Thymus (tissue), 14 donors: Measurements from ENCODE around the gene WDR41. TPM values are rescaled to one million over a fixed set of nuclear protein-coding genes. Genes with fewer than 3 reads are reported as not detected.
"Not testable (repeated sequence)": the region's sequence is repeated elsewhere in the genome, so short reads cannot be mapped to it uniquely, and the experiment has no call there.

ENCODE experiments used
- DNase-seq, 9 donors: peaks; one replicate each; pipeline ENCODE4 v3.0.0-alpha.2; 2013; ENCODE audit warnings: low spot score in 9 of 9, low read depth in 6 of 9, missing footprints in 1 of 9
- H3K27ac ChIP-seq, 2 donors: one replicate each; pipeline ENCODE4 v1.5.1; 2013; ENCODE audit warnings: control low read depth in 1 of 2, low read depth in 1 of 2, low read length in 1 of 2, mild to moderate bottlenecking in 1 of 2, moderate library complexity in 1 of 2
- H3K27me3 ChIP-seq, 2 donors: one replicate each; pipeline ENCODE4 v1.5.1; 2013; ENCODE audit warnings: low read length in 1 of 2; ENCODE audit not compliant: control insufficient read depth in 2 of 2, insufficient read depth in 1 of 2
- H3K36me3 ChIP-seq, 2 donors: one replicate each; pipeline ENCODE4 v1.5.1; 2013; ENCODE audit warnings: low read length in 1 of 2, mild to moderate bottlenecking in 1 of 2, moderate library complexity in 1 of 2; ENCODE audit not compliant: control insufficient read depth in 2 of 2, insufficient read depth in 2 of 2
- H3K4me1 ChIP-seq, 2 donors: one replicate each; pipeline ENCODE4 v1.5.1; 2013; ENCODE audit warnings: low read length in 2 of 2; ENCODE audit not compliant: control insufficient read depth in 2 of 2, insufficient read depth in 2 of 2
- H3K4me3 ChIP-seq, 2 donors: one replicate each; pipeline ENCODE4 v1.5.1; 2013; ENCODE audit warnings: low read length in 2 of 2, control low read depth in 1 of 2, mild to moderate bottlenecking in 1 of 2
- H3K9me3 ChIP-seq, 2 donors: one replicate each; pipeline ENCODE4 v1.5.1; 2013; ENCODE audit warnings: low read length in 1 of 2, mild to moderate bottlenecking in 1 of 2; ENCODE audit not compliant: control insufficient read depth in 2 of 2, insufficient read depth in 1 of 2
- WGBS: extraction: QIAGEN DNeasy Blood & Tissue Kit; methylation state at CpG from one replicate; pipeline ENCODE4 v1.1.7; 2013; 5-methylcytosine and 5-hydroxymethylcytosine counted together
- long read RNA-seq, 10 donors: transcript quantifications; one replicate each; lab custom pipeline, GENCODE V29; 2026
- polyA plus RNA-seq: library from polyadenylated mRNA; stranded (reverse); fragments of 200-250 nt; gene quantifications from one replicate; pipeline ENCODE4 v1.2.3, GENCODE V29; 2013
- total RNA-seq: library from RNA; stranded (reverse); fragments of 120-200 nt; gene quantifications from one replicate; pipeline ENCODE4 v1.2.4, GENCODE V29; 2013
- donor health status: healthy.

WDR41 gene
- total RNA-seq (33.5 TPM), polyA plus RNA-seq (19.6 TPM)
- long read RNA-seq, donor 1 = 0 reads
- long read RNA-seq, donor 2 = 0 reads
- long read RNA-seq, donor 3, partial matches to known transcripts = 5 of 8 reads
- long read RNA-seq, donor 3, other reads (novel, unspliced or antisense) = 0 of 8 reads
- long read RNA-seq, donor 4, partial matches to known transcripts = 0 of 4 reads
- long read RNA-seq, donor 4, other reads (novel, unspliced or antisense) = 0 of 4 reads
- long read RNA-seq, donor 5, transcript WDR41-201 (13 exons, 3,958 nt) = major isoform, 8 of 10 reads
- long read RNA-seq, donor 5, partial matches to known transcripts = 0 of 10 reads
- long read RNA-seq, donor 5, other reads (novel, unspliced or antisense) = 0 of 10 reads
- long read RNA-seq, donor 6, partial matches to known transcripts = 0 of 6 reads
- long read RNA-seq, donor 6, other reads (novel, unspliced or antisense) = 0 of 6 reads
- long read RNA-seq, donor 7, partial matches to known transcripts = 0 of 2 reads
- long read RNA-seq, donor 7, other reads (novel, unspliced or antisense) = 0 of 2 reads
- long read RNA-seq, donor 8, partial matches to known transcripts = 0 of 3 reads
- long read RNA-seq, donor 8, other reads (novel, unspliced or antisense) = 0 of 3 reads
- long read RNA-seq, donor 9, partial matches to known transcripts = 0 of 3 reads
- long read RNA-seq, donor 9, other reads (novel, unspliced or antisense) = 0 of 3 reads
- long read RNA-seq, donor 10, partial matches to known transcripts = 0 of 4 reads
- long read RNA-seq, donor 10, other reads (novel, unspliced or antisense) = 0 of 4 reads

- H3K9me3 ChIP-seq = no peaks in the 10 kb centered on the region
- peak within 1 kb of the TSS; percentile 73 to 81 for H3K4me3 ChIP-seq
- under 1% methylated on average over 90 of the region's 90 CpGs for WGBS
- peak; percentile 59 to 91 (median 81) for DNase-seq
- H3K27ac ChIP-seq = peak within 1 kb of the TSS; percentile 83 to 90
- H3K4me1 ChIP-seq = peaks cover 0 to 4% of the 10 kb centered on the region in 2 donors
- peaks cover 0 to 7% of the 10 kb centered on the region in 2 donors for H3K27me3 ChIP-seq
- no peaks in the 10 kb centered on the region for H3K36me3 ChIP-seq
Measured at GRCh38 chr5:77491783-77492652, at the start of gene WDR41. TSS of gene WDR41 (minus strand) at chr5:77492316. CDS start at chr5:77492220, 96 bp downstream.

GRCh38 chr5:77531297-77531696, 39.2 kb upstream of the WDR41 start:
- Histone ChIP-seq H3K4me1 (no peaks in the 10 kb centered on the region), H3K36me3 (no peaks in the 10 kb centered on the region), H3K4me3 (no peak overlapping the region), H3K27ac (no peak overlapping the region), H3K9me3 (no peaks in the 10 kb centered on the region), H3K27me3 (no peaks in the 10 kb centered on the region)
- WGBS = 86% methylated on average over 3 of the region's 3 CpGs
- DNase-seq = no peak

GRCh38 chr5:77518304-77518703, 26.2 kb upstream of the WDR41 start:
- DNase-seq = no peak
- H3K9me3 ChIP-seq = no peaks in the 10 kb centered on the region
- H3K27me3 ChIP-seq = no peaks in the 10 kb centered on the region
- H3K27ac ChIP-seq = no peak overlapping the region
- no peak overlapping the region for H3K4me3 ChIP-seq
- no peaks in the 10 kb centered on the region for H3K36me3 ChIP-seq
- no peaks in the 10 kb centered on the region for H3K4me1 ChIP-seq
- WGBS = 94% methylated on average over 2 of the region's 2 CpGs

DNA sequence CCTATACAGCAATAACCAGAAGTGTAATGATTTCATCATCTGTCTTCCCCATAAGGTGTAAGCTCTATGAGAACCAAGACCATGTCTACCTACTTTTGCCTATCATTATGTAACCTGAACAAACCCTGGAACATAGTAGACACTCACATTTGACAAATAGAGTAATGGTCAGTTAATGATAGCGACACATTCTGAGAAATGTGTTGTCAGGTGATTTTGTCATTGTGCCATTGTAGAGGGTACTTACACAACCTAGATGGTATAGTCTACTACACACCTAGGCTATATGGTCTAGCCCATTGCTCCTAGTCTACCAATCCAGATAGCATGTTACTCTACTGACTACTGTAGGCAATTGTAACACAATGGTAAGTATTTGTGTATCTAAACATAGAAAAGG, 22.3 kb upstream of the WDR41 start:
- H3K9me3 ChIP-seq = no peaks in the 10 kb centered on the region
- DNase-seq = no peak
- WGBS = 99% methylated on average over 1 of the region's 1 CpG
- H3K36me3 ChIP-seq = no peaks in the 10 kb centered on the region
- no peak overlapping the region for H3K4me3 ChIP-seq
- H3K27me3 ChIP-seq = no peaks in the 10 kb centered on the region
- H3K4me1 ChIP-seq = no peaks in the 10 kb centered on the region
- H3K27ac ChIP-seq = no peak overlapping the region

GRCh38 chr5:77513321-77513720, 21.2 kb upstream of the WDR41 start:
- H3K9me3 ChIP-seq = no peaks in the 10 kb centered on the region
- DNase-seq = no peak
- no peak overlapping the region for H3K27ac ChIP-seq
- 96% methylated on average over 1 of the region's 1 CpG for WGBS
- no peaks in the 10 kb centered on the region for H3K4me1 ChIP-seq
- H3K36me3 ChIP-seq = no peaks in the 10 kb centered on the region
- no peak overlapping the region for H3K4me3 ChIP-seq
- no peaks in the 10 kb centered on the region for H3K27me3 ChIP-seq

DNA sequence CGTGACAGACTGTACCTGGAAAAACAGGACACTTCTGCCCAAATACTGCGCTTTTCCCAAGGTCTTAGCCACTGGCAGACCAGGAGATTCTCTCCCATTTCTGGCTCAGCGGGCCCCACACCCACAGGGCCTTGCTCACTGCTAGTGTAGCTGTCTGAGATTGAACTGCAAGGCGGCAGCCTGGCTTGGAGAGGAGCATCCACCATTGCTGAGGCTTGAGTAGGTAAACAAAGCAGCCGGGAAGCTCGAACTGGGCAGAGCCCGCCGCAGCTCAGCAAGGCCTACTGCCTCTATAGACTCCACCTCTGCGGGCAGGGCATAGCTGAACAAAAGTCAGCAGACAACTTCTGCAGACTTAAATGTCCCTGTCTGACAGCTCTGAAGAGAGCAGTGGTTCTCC, 9.0 kb upstream of the WDR41 start:
- not testable (repeated sequence) for H3K4me3 ChIP-seq, H3K36me3 ChIP-seq, DNase-seq, H3K27me3 ChIP-seq, H3K4me1 ChIP-seq, H3K27ac ChIP-seq, H3K9me3 ChIP-seq
- WGBS = 95% methylated on average over 9 of the region's 9 CpGs

DNA sequence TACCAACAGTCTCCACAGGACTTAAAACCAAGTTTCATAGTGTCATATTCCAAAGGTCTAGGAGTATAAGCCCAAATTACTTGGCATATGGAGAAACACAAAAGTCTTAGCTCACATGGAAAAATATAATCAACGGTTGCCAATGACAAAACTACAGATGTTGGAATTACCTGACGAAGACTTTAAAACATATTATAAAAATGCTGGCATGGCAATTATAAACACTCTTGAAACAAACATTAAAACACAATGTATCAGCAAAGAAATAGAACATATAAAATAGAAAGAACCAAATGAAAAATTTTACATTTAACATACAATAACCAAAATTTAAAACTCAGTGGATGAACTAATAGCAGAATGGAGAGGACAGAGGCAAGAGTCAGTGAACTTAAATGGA, 7.9 kb upstream of the WDR41 start:
- Histone ChIP-seq H3K4me3 (no peak overlapping the region), H3K27me3 (no peaks in the 10 kb centered on the region), H3K9me3 (no peaks in the 10 kb centered on the region), H3K4me1 (no peaks in the 10 kb centered on the region), H3K27ac (no peak overlapping the region), H3K36me3 (no peaks in the 10 kb centered on the region)
- 95% methylated on average over 2 of the region's 2 CpGs for WGBS
- DNase-seq = no peak

GRCh38 chr5:77499441-77499840, 7.3 kb upstream of the WDR41 start:
- H3K4me1 ChIP-seq = no peaks in the 10 kb centered on the region
- DNase-seq = no peak

More at GRCh38 chr5:77499441-77499840, 7.3 kb upstream of the WDR41 start:
- H3K9me3 ChIP-seq = no peaks in the 10 kb centered on the region
- no peaks in the 10 kb centered on the region for H3K36me3 ChIP-seq
- WGBS = 84% methylated on average over 3 of the region's 3 CpGs
- H3K27ac ChIP-seq = no peak overlapping the region
- H3K4me3 ChIP-seq = no peak overlapping the region
- no peaks in the 10 kb centered on the region for H3K27me3 ChIP-seq
